GM18502 (cell line): ENCODE data around the gene CTDSP2.
"Not testable (repeated sequence)": the region's sequence is repeated elsewhere in the genome, so short reads cannot be mapped to it uniquely, and the experiment has no call there.

Source experiments
- ATAC-seq: cut with Tn5 transposase; IDR thresholded peaks from one replicate; pipeline ENCODE4 v1.9.1; 2021; ENCODE audit warnings: mild to moderate bottlenecking; ENCODE audit not compliant: unreplicated experiment, poor library complexity

Gene CTDSP2

GRCh38 chr12:57836442-57837375, 9.8 kb downstream of the CTDSP2 start:
- ATAC-seq, result peak; percentile 50

- ATAC-seq, result no peak
These were observed 10.9 kb downstream of the CTDSP2 start for GRCh38 chr12:57835366-57836288.

- ATAC-seq, result no peak
These were observed 12.2 kb downstream of the CTDSP2 start for GRCh38 chr12:57834086-57834876.

- no peak for ATAC-seq
These were observed 12.9 kb downstream of the CTDSP2 start for GRCh38 chr12:57833672-57834071.

GRCh38 chr12:57832966-57833365, 13.6 kb downstream of the CTDSP2 start:
- ATAC-seq, result no peak

- ATAC-seq, result no peak
These were observed 16.1 kb downstream of the CTDSP2 start for GRCh38 chr12:57830393-57830792.

GRCh38 chr12:57829025-57829777, 17.3 kb downstream of the CTDSP2 start:
- no peak for ATAC-seq

GRCh38 chr12:57826966-57827365, 19.6 kb downstream of the CTDSP2 start:
- no peak for ATAC-seq

- no peak for ATAC-seq
These were observed 20.1 kb downstream of the CTDSP2 start for GRCh38 chr12:57826400-57826799.

- ATAC-seq, result no peak
These were observed 21.1 kb downstream of the CTDSP2 start for GRCh38 chr12:57825451-57825850.

GRCh38 chr12:57823908-57824640, 22.5 kb downstream of the CTDSP2 start:
- ATAC-seq, result no peak

- ATAC-seq, result no peak
These were observed 23.2 kb downstream of the CTDSP2 start for GRCh38 chr12:57823131-57823907.

GRCh38 chr12:57822392-57823130, 24.0 kb downstream of the CTDSP2 start:
- ATAC-seq, result no peak

GRCh38 chr12:57821474-57822214, 24.9 kb downstream of the CTDSP2 start:
- ATAC-seq, result no peak

GRCh38 chr12:57821015-57821414, 25.5 kb downstream of the CTDSP2 start:
- not testable (repeated sequence) for ATAC-seq

- not testable (repeated sequence) for ATAC-seq
These were observed 26.4 kb downstream of the CTDSP2 start for GRCh38 chr12:57820119-57820518.

GRCh38 chr12:57817990-57818331, 28.6 kb downstream of the CTDSP2 start:
- ATAC-seq, result not testable (repeated sequence)
